Measurements from ENCODE around the gene ARHGAP15. TPM values are rescaled to one million over a fixed set of nuclear protein-coding genes. Genes with fewer than 3 reads are reported as not detected.

ARHGAP15 gene
- polyA plus RNA-seq, 3 donors: 3.0 to 3.3 (median 3.2) TPM

DNA sequence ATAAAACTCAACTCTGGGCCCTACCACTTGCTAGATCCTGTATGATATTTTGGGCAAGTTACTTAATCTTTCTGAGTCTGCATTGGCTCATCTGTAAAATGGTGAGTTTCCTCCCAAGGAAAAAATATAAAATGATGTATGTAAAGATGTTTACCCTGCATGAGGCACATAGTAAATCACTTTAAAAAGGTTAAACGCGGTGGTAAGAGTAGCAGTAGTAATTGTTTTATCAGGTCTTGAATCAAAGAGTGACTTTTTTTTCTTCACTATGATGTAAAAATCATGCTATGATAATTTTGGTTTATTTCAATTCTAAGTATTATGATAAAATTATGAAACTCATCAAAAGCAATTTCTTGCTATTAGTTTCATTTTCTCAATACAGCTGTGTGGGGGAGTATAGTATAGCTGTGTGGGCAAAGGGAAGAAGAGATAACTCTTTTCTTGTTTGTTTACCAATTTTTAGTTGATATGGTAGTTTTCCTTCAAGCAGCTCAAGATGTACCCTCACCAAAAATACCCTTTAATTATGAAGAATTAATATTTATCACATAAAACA is 10.7 kb downstream of the ARHGAP15 start:
- no peak for DNase-seq (ENCODE audit: extremely low read depth in 1 of 11, low read depth in 9 of 11, low spot score in 4 of 11)

DNA sequence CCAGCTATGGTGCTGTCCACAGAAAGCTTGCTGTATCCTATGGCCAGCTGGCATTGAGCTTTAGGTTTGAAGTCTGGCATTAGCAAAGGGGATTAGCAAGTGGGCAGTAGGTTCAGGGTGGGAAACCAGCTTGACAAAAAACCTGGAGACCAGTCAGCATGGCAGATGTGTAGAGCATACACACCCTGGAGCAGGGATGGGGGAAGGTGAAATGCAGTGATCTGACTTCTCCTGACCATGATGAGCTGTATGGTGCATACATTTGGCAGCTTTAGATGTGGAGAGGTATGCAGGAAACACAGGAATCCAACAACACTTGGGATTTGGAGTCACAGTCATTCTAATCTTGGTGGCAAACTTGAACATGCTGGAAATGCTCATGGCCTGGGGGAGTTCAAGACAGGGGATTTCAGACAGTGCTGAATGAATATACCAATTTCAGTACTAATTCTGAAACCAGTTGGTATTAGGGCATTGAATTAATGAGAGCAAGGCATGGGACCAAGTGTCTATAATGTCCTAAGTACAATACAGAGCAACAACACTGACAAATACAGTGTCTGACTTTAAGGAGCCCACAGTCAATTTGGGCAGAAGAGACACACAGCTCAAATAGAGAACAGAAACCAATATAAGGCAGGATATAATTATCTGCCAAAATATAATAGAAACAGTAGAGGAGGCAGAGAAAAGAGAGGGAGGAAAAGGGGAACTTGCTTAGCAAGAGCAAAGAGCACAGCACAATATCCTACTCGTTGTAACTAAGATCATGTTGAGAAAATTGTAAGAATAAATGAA is 11.8 kb downstream of the ARHGAP15 start:
- no peak for DNase-seq (ENCODE audit: extremely low read depth in 1 of 11, low read depth in 9 of 11, low spot score in 4 of 11)

DNA sequence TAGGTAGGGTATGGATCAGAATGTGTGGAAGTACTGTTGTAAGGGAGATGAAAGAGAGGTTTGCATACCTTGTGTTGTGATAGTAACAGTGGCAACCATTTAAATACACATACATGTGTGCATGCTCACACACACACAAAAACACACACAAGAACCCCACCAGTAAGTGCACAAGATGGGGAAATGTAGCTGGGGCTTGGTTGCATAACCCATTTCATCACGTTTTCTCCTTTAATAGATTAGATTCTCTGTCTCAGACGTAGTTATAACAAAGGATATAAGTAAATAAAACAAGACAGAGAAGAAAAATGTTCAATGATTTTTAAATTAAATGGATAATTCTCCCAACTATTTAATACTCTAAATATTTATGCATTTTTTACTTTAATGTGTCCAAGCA is 13.4 kb downstream of the ARHGAP15 start:
- DNase-seq (ENCODE audit: extremely low read depth in 1 of 11, low read depth in 9 of 11, low spot score in 4 of 11): no peak

DNA sequence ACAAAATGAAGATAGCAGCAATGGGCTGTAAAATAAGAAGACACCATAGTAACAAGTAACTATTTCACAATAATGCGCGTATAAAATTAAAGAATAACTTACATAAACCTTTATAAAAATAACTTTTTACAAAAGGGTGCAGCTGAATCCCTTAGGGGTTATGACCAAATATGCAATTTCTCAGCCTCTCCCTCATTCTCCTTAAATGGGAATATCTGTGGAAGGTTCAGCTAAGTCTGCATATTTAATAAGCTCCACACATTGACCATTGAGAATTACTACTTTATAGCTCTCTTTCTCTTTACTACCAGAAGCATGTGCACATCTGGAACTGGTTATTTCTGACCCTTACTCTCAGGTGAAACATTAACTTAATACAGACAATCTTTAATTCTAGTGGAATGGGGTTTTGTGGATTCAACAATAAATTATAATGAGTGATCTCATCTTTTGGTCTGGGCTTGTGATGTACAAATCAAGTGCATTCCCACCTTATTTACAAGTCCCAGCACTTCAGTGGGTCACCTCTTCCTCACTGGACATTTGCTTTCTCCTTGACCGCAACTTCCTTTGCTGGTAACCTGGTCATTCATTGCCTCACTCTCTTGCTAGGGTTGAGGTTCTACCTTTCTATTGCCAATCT is 15.7 kb downstream of the ARHGAP15 start:
- DNase-seq (ENCODE audit: extremely low read depth in 1 of 11, low read depth in 9 of 11, low spot score in 4 of 11): no peak

DNA sequence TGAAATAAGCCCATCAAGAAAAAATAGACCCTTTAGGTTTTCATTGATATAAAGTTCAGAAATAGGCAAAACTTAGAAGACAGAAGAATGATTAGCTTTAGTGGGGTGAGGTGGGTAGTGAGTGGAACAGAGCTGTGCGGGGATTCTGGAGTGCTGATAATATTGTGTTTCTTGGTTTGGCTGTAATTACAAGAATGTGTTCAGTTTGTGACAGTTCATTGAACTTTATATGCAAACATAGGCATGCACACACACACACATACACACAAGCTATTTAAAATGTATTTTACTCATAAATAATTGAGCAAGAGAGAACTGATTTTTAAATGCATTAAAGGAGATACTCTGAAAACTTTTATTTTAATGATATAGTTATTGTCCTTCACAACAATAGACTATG is 17.1 kb downstream of the ARHGAP15 start:
- DNase-seq (ENCODE audit: extremely low read depth in 1 of 11, low read depth in 9 of 11, low spot score in 4 of 11): no peak

DNA sequence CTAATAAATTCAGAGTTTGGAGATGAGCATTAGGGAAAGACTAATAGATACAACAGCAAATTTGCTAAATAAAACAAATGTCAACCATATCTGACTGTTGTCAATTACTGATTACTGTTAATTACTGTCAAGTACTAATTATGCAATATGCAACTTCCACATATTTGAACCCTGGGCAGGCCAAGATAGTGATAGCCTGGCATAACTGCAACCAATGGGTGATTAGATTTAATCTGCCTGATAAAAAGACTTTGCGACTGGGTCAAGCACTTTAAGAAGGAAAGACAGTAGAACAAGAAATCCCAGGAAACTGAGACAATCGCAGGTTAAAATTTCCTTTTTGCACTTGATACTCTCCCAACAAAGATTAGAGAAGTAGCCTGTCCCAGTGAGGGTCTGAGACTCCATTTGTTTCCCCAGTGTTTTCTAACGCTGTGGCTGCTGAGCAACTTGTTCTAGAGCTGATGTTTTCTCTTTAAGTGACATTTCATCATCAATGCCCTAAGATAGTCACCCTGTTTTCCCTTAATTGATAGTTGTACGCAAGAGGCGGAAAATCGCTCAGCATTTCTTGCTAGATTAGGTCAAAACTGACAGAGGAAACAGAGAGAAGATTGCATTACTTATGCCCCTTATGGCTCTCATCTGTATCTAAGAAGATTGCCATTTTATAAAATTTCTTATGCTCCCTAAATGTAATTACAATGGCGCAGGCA is 17.8 kb downstream of the ARHGAP15 start:
- DNase-seq (ENCODE audit: extremely low read depth in 1 of 11, low read depth in 9 of 11, low spot score in 4 of 11): no peak

DNA sequence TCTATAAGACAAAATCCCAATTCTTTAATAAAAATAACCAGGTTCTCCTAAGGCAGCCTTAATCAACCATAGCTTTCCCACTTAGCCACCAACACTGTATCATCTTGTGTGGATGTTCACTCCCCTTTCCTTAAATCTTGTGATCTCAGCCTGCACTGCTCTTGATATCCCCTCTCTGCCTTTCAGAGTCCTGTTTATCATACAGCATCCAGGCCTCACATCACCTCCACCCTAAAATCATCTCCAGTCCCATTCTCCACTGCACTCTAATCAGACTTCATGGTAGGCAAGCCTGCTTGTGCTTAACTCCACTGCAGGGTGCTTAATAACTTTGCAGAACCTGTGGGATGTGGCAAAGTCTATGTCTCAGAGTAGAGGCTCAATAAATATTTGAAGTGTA is 18.8 kb downstream of the ARHGAP15 start:
- DNase-seq (ENCODE audit: extremely low read depth in 1 of 11, low read depth in 9 of 11, low spot score in 4 of 11): no peak

DNA sequence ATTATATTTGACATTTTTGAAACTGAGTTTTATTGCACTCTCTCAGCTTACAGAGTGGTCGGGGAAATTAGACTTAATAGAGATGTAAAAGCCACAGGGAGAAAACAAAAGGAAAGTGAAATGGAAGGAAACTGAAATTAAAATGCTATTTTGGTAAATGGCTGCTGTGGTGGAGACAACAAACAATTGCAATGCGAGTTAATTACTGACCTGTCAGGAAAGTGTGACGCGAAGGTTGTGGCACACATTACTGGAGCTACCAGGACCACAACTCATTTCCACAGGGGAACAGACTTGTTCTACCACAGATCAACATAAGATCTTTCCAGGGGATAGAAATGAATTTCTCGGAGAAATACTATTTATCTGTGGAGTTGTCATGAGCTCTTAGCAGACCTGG is 19.5 kb downstream of the ARHGAP15 start:
- no peak for DNase-seq (ENCODE audit: extremely low read depth in 1 of 11, low read depth in 9 of 11, low spot score in 4 of 11)

DNA sequence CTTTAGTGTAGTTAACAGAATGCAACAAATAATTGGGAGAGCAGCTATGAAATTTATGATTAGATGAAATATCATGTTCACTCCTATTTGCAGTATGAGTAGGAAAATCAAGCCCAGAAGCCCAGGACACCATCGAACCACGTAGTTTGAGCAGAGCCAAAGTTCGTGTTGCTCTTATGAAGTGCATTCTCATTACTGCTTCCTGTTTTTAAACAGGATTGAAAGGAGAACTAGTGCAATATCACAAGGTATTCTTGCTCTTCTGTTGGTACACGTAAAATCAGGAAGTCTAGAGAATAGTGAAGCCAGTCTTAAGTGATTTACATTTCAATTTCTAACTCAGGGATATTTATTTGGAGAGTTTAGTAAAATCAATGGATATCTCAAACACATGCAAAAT is 21.1 kb downstream of the ARHGAP15 start:
- DNase-seq (ENCODE audit: extremely low read depth in 1 of 11, low read depth in 9 of 11, low spot score in 4 of 11): no peak

DNA sequence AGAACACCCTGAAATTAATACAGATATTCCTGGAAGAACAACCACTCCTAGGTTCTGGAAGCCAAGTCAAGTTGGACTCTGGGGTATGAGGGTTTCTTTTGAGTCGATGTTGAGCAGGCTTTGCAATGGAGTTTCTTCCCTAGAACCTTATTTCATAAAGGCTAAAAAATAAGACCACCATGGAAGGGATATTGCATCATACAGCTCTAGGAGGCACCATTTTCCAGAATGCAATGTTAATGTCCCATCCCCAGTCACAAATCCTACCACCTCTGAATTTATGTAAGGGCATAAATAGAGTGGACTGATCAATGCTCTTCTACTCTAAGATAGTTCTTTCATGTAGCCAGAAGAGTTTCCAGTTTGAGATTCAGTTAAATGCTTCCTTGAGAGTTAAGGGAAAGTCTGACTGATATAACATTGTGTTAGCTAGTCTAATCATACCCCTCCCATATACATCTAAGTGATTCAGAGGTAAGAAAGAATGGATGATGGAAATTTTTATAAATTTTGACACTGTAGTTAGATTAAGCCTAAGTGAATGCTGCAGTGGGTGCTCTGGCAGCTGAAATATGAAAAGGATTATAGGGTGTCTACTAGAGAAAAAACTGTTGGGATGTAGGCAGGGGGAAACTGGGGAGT is 22.0 kb downstream of the ARHGAP15 start:
- no peak for DNase-seq (ENCODE audit: extremely low read depth in 1 of 11, low read depth in 9 of 11, low spot score in 4 of 11)

DNA sequence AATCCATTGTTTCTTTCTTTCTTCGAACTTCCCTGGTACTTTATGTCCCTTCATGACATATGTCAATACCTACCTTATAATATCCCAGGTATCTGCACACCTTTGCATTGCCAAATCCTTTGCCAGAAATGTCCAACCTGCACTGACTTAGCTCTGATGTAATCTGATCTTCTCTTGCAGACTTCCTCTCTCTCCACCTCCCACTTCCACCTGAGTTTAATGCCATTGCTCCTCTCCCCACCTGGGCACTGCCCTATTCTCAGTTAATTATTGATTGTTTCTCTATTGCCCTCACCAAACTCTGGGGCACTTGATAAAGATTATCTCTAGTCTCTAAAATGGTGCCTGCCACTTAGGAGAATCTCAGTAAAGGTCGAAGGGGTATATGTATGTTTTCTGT is 23.0 kb downstream of the ARHGAP15 start:
- no peak for DNase-seq (ENCODE audit: extremely low read depth in 1 of 11, low read depth in 9 of 11, low spot score in 4 of 11)

DNA sequence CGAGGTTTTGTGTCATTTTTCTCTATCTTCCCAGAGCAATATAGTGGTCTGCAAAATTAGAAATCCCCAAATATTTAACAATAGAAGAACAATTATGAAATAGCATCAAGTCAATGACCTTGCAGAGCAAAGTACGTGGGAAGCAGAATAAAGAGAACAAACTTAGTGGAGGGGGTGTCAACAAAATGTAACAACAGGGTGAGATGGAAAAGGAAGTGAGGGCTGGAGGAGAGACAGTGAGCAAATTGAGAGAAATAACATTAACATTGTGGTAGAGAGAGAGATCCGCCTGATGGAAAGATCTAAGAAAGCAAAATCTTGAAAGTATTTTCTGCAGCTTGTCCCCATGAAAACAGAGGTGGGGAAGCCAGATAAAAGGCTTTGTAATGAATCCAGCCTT is 23.4 kb downstream of the ARHGAP15 start:
- no peak for DNase-seq (ENCODE audit: extremely low read depth in 1 of 11, low read depth in 9 of 11, low spot score in 4 of 11)

DNA sequence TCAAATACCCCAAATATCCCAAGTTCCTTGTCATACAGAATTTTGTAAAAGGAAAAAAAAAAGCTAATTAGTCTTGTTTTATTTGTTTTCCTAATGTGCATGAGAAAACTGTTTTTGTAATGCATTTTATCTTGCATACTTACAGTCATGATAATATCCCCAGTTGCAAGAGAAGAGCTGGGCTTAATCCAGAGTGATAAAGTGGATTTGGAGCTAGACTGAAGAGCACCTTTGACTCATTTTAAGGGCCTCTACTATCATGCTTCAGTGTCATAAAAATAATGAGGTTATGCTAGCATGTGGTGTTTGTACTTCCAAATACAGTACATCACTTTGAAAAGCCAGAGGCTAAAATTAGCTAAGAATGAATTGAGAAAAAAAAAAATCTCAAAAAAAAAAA is 26.4 kb downstream of the ARHGAP15 start:
- DNase-seq (ENCODE audit: extremely low read depth in 1 of 11, low read depth in 9 of 11, low spot score in 4 of 11): no peak

DNA sequence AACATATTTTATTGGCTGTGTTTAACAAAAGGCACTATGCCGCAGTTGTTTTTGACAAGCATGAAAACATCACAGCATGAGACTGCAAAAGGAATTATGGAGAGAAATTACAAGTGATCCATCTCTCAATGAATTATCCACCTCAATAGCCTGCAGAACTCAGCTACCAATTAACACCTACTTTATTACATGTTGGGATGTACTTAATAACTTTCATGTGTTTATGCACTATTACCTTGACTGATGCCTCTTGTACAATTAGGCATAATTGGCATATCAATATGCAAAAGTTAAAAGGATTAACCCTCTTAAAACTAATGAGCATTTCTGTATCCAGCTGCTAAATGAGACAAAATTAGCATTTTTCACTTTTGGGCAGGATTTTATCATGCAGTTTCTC is 27.8 kb downstream of the ARHGAP15 start:
- no peak for DNase-seq (ENCODE audit: extremely low read depth in 1 of 11, low read depth in 9 of 11, low spot score in 4 of 11)

DNA sequence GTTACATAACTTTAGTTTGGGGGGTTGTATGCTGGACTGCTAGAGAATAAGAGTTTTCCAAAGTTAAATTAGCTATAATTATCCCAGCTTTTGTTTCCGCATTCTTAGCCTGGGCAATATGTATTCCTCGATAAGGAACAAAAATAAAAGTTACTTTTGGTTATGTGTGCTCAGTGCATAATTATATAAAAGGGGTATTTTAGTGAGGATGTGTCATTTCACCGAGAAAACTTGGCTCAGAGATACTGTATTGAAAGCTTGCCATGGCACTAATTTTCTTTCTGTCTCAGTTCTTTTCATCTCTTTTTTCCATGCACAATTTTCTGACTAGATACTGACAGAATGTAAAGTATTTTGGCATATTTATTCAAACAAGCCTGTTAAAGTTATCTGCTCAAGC is 28.2 kb downstream of the ARHGAP15 start:
- DNase-seq (ENCODE audit: extremely low read depth in 1 of 11, low read depth in 9 of 11, low spot score in 4 of 11): no peak

DNA sequence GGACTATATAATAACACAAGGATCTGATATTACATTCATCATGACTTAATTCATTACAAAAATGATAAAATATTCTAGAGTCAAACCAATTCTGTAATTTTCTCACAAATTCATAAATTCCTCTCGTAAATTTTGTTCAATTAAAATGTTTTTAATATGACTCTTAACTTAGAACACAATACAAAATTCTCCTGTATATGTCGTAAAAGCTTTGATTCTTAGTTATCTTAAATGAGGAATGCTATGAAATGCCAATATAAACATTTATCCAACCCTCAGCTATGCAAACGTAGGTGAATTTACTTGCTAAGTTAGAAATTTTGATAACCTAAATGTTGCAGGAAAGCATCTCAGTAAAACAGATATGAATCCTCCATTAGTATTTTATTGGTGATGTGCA is 28.9 kb downstream of the ARHGAP15 start:
- DNase-seq (ENCODE audit: extremely low read depth in 1 of 11, low read depth in 9 of 11, low spot score in 4 of 11): no peak

DNA sequence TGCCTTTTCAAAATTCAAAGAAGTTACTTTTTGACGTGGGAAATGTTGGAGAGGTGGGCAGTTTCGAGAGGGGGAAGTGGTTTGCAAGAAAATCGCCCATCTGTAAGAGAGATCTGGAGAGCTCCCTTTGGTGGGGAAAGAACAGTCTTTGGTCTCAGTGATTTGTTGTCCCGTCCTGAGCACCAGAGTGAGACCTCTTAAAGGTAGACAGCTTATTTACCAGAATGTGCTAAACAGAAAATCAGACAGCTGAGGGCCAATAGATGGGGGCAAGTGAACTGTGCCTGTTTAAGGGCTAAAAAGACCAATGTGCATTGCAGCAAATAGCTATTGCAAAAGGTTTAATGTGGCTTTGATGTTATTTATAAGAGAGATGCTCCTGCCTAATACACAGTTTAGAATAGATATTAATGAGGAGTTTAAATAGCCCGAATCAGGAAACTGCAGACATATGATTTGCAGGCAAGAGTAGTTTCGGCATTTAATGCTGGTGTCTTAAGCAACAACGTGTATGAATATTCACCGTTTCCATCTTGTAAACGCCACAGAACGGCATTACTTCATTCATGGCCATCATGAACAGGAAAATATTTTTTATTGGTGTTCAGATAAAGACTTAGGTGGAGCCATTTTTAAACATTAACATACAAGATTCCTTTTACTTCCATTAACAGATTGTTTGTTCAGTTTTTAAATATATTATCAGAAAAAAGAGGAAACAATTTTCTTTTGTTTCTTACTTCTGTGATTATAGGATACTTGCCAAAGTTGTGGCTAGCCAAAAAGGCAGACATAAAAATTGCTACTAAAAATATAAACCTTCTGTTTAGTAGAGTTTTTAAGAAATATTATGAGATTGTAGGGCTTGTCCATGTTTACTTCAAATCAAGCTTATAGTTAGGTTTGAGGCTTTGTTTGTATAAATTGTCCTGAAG is 29.6 kb downstream of the ARHGAP15 start:
- no peak for DNase-seq (ENCODE audit: extremely low read depth in 1 of 11, low read depth in 9 of 11, low spot score in 4 of 11)

DNA sequence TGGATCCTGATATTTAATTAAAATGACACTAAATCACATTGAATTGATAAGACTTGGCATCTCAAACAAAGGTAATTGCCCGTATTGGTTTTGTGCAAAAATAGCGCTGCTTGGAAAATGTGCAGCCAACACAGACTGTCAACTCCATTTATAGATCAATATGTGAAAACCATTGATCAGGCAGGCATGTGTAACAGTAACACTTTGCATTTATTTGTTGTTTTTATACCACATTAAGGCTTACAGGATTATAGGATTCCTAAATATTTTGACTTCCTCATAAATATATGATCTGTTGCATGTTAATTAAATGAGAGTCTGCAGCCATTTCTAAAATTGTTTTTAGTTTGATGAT is 30.2 kb downstream of the ARHGAP15 start:
- DNase-seq (ENCODE audit: extremely low read depth in 1 of 11, low read depth in 9 of 11, low spot score in 4 of 11): no peak

Measured in renal cortex interstitium (tissue), 11 donors.